Left ventricle myocardium inferior (tissue), 1 donor: Measurements from ENCODE around the gene CREBRF. TPM values are rescaled to one million over a fixed set of nuclear protein-coding genes. Genes with fewer than 3 reads are reported as not detected.
"Not testable (repeated sequence)": the region's sequence is repeated elsewhere in the genome, so short reads cannot be mapped to it uniquely, and the experiment has no call there.

Source experiments
- DNase-seq: peaks from one replicate; pipeline ENCODE4 v3.0.0-alpha.2; 2020
- H3K27ac ChIP-seq: fragments of 200-600 bp; replicated peaks from 2 replicates; pipeline ENCODE4 v1.8.0; 2021
- H3K27me3 ChIP-seq: fragments of 200-600 bp; 2 replicates; pipeline ENCODE4 v1.8.0; 2021; ENCODE audit warnings: low read depth
- H3K36me3 ChIP-seq: fragments of 200-600 bp; 2 replicates; pipeline ENCODE4 v1.8.0; 2021
- H3K4me1 ChIP-seq: fragments of 200-600 bp; 2 replicates; pipeline ENCODE4 v1.8.0; 2021
- H3K4me3 ChIP-seq: fragments of 200-600 bp; 2 replicates; pipeline ENCODE4 v1.8.0; 2021; ENCODE audit warnings: mild to moderate bottlenecking, moderate library complexity
- H3K9me3 ChIP-seq: fragments of 200-600 bp; replicated peaks from 2 replicates; pipeline ENCODE4 v1.8.0; 2021
- intact Hi-C: fragments of 100-400 bp; cut with micrococcal nuclease; formaldehyde crosslinking; loops from one replicate; pipeline ENCODE4 v1.11.0; 2022
- total RNA-seq: library from RNA; stranded (reverse); fragmentation: NEBNext Ultra II Directional; extraction: Animal tissue kit (Norgen Biotek cat#: 25700); gene quantifications from one replicate; pipeline ENCODE4 v1.2.1, GENCODE V29; 2021
- TF ChIP-seq, protein P1 (sequence below): fragments of 200-600 bp; IDR thresholded peaks from 2 replicates; pipeline ENCODE4 v1.8.0; 2021; ENCODE audit warnings: antibody characterized with exemption, mild to moderate bottlenecking, borderline replicate concordance
- donor health status: DM: no; HTN: yes; CAD: no; lungs with severe emphysema.

Gene CREBRF
- total RNA-seq, 1 donor from 2014 or later = 24.1 TPM

DNA sequence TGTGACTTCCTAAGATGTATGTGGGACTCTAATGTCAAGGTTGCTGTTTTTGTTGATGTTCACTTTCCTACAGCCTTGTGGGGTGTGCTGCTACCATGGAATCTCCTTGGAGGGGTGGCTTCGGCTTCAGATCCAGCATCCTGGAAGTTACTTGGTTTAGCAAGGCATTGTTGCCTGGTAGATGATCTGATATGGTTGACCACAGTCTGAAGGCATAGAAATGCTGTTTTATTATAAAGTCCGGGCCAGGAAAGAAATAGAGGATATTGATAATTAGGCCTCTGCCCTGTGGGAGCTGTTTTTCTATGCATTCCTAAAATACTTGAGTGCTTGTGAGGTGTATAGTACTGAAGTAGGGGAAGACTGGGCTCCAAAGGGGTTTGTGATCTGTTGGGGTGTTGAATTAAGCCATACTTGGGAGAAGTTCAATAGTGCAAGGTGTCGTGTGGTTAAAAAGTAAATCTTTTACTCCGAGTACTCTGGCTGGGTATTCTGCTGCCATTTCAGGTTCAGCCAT, 27.3 kb upstream of the CREBRF start:
- no peak for DNase-seq
- Histone ChIP-seq H3K27ac (peak overlapping the region; percentile 79), H3K4me3 (no peak overlapping the region), H3K36me3 (no peaks in the 10 kb centered on the region), H3K27me3 (no peaks in the 10 kb centered on the region), H3K4me1 (peaks cover 38% of the 10 kb centered on the region), H3K9me3 (no peaks in the 10 kb centered on the region)
- TF ChIP-seq, protein P1, sequence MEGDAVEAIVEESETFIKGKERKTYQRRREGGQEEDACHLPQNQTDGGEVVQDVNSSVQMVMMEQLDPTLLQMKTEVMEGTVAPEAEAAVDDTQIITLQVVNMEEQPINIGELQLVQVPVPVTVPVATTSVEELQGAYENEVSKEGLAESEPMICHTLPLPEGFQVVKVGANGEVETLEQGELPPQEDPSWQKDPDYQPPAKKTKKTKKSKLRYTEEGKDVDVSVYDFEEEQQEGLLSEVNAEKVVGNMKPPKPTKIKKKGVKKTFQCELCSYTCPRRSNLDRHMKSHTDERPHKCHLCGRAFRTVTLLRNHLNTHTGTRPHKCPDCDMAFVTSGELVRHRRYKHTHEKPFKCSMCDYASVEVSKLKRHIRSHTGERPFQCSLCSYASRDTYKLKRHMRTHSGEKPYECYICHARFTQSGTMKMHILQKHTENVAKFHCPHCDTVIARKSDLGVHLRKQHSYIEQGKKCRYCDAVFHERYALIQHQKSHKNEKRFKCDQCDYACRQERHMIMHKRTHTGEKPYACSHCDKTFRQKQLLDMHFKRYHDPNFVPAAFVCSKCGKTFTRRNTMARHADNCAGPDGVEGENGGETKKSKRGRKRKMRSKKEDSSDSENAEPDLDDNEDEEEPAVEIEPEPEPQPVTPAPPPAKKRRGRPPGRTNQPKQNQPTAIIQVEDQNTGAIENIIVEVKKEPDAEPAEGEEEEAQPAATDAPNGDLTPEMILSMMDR = no peak
- intact Hi-C loops = no loop called here

DNA sequence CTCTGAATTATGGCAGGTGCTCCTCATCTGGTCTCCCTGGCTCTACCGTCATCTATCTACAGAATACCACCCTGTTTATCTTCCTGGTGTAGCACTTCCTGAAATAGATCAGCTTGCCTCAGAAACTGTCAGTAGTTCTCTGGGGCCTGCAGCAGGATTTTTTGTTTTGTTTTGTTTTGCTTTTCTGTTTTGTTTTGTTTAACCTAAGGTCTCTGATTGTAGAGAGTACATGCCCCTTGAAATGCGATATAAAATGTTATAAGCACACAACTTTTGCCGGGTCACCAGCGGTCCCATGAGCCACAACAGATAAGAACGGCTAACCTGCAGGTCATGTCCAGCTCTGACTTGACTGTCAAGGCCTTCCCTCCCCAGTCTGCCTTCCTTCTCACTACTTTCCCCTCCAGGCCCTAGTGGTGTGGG, 26.6 kb upstream of the CREBRF start:
- peak overlapping the region; percentile 79 for H3K27ac ChIP-seq
- peak overlapping the region; percentile 23 for H3K4me3 ChIP-seq
- peaks cover 38% of the 10 kb centered on the region for H3K4me1 ChIP-seq
- TF ChIP-seq, protein P1 = no peak
- no peaks in the 10 kb centered on the region for H3K36me3 ChIP-seq
- intact Hi-C loops = no loop called here
- no peak for DNase-seq
- H3K27me3 ChIP-seq = no peaks in the 10 kb centered on the region
- H3K9me3 ChIP-seq = no peaks in the 10 kb centered on the region

DNA sequence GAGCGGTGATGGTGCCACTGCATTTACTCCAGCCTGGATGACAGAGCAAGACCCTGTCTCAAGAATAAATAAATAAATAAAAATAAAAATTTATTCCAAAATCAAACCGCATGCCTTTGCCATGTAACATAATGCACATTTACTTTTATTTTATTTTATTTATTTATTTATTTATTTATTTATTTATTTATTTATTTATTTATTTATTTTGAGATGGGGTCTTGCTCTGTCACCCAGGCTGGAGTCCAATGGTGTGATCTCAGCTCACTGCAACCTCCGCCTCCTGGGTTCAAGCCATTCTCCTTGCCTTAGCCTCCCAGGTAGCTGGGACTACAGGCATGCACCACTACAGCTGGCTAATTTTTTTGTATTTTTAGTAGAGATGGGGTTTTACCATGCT, 24.1 kb upstream of the CREBRF start:
- H3K9me3 ChIP-seq, H3K4me3 ChIP-seq, H3K36me3 ChIP-seq, intact Hi-C loops, H3K27me3 ChIP-seq, H3K27ac ChIP-seq, DNase-seq: not testable (repeated sequence)
- H3K4me1 ChIP-seq = peaks cover 53% of the 10 kb centered on the region

DNA sequence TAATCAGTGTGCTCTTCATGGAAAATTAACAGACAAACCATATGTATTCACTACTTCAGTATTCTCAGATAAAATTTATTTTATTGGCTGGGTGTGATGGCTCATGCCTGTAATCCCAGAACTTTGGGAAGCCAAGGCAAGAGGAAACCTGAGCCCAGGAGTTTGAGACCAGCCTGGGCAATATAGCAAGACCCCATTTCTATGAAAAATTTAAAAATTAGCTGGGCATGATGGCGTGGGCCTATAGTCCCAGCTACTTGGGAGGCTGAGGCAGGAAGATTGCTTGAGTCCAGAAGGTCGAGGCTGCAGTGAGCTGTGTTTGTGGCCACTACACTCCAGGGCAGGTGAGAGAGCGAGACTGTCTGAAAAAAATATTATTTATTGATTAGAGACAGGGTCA, 23.4 kb upstream of the CREBRF start:
- DNase-seq = no peak
- intact Hi-C loops = no loop called here
- Histone ChIP-seq H3K27me3 (no peaks in the 10 kb centered on the region), H3K27ac (no peak overlapping the region), H3K36me3 (peaks cover 5% of the 10 kb centered on the region), H3K4me1 (peaks cover 54% of the 10 kb centered on the region), H3K4me3 (no peak overlapping the region), H3K9me3 (no peaks in the 10 kb centered on the region)
- TF ChIP-seq, protein P1 = no peak

DNA sequence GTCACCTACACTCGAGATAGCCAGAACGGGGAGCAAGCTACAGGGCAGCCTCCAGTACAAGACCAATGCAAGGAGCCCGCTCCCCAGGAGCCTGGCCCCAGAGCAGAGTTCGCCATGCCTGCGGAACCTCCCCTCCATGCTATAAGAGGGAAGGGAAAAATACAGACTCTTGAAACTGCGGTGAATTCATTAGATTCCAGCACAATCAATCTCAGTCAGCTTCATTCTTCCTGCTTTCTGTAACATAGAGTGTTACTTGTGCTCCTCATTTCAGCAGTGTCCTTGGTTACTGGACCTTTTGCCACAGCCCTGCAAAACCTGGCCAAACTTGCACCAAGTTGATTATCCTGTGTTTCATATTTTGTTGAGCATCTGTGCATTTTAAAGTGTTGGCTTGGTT, 22.2 kb upstream of the CREBRF start:
- intact Hi-C loops = no loop called here
- Histone ChIP-seq H3K36me3 (peaks cover 5% of the 10 kb centered on the region), H3K27ac (no peak overlapping the region), H3K9me3 (no peaks in the 10 kb centered on the region), H3K4me1 (peaks cover 42% of the 10 kb centered on the region), H3K4me3 (no peak overlapping the region), H3K27me3 (no peaks in the 10 kb centered on the region)
- TF ChIP-seq, protein P1 = no peak
- no peak for DNase-seq

DNA sequence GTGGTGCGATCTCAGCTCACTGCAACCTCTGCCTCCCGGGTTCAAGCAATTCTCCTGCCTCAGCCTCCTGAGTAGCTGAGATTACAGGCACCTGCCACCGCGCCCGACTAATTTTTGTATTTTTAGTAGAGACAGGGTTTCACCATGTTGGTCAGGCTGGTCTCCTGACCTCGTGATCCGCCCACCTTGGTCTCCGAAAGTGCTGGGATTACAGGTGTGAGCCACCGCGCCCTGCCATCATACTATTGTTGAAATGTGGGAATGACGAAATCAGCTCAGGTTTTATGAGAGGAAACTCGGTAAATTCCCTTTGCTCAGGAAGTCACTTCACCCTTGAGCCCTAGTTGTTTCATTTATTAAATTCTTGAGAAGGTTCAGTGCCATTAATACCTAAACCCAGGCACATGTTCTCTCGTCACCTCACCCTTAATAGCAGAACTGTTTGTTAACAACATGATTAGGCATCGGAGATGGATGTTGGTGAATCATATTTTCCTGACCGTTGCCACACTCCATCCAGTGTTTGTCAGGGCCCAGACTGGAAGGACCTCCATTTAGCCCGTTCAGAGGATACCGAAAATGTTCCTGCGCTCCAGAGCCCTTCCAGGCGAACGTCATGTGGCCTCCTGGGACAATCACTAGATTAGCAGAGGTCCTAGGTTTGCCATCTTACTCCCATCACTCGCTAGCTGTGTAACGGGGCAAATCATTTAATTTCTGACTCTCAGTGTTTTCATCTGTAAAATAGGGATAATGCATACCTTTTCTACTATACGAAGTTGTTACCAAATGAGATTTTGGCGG, 20.0 kb upstream of the CREBRF start:
- peak overlapping the region; percentile 28 for H3K4me3 ChIP-seq

More for the DNA sequence above, 20.0 kb upstream of the CREBRF start:
- H3K27me3 ChIP-seq = no peaks in the 10 kb centered on the region
- H3K27ac ChIP-seq = peak overlapping the region; percentile 59
- no peaks in the 10 kb centered on the region for H3K9me3 ChIP-seq
- H3K36me3 ChIP-seq = peaks cover 5% of the 10 kb centered on the region
- intact Hi-C loops = no loop called here
- DNase-seq = no peak
- TF ChIP-seq, protein P1 = no peak
- H3K4me1 ChIP-seq = peaks cover 24% of the 10 kb centered on the region
